ENCODE results near the gene SLC5A3. TPM values are rescaled to one million over a fixed set of nuclear protein-coding genes. Genes with fewer than 3 reads are reported as not detected.

The SLC5A3 gene
- total RNA-seq, 6 donors from 2014 or later = 12.1 to 40.8 (median 13.7) TPM

DNA sequence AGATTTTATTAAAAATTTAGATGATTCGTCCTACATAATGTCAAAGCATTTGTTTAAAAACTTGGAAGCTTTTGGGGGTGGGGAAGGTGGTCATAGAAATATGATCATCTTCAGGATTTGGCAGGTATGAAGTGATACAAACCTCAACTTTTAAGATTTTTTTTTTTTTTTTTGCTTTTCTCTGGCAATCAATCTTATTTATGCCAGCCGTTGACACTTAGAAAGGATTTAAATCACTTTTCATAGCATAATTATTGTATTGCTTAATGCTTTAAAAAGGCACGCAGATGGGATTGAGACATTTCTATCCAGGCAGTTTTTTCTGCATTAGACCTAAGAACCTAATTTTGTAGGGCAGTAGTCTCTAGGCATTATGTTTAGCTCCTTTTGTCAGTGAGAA is 19.7 kb downstream of the SLC5A3 start:
- DNase-seq = no peak
- TF ChIP-seq POLR2A (IDR thresholded peaks at IDR 0.05) (no peak), POLR2AphosphoS5 (IDR thresholded peaks at IDR 0.05) (no peak), CTCF (IDR thresholded peaks at IDR 0.05) (no peak)
- Histone ChIP-seq H3K27ac (no peak overlapping the region), H3K4me1 (peaks cover 8 to 26% (median 15%) of the 10 kb centered on the region in 4 donors), H3K9me3 (no peaks in the 10 kb centered on the region), H3K36me3 (peaks cover 0 to 15% (median 4%) of the 10 kb centered on the region in 4 donors), H3K27me3 (no peaks in the 10 kb centered on the region), H3K4me3 (no peak overlapping the region)
- WGBS, 2 donors = 82 to 86% methylated on average over 3 of the region's 3 CpGs
- no peak for ATAC-seq (ENCODE audit: low FRiP score in 2 of 2)

- Histone ChIP-seq H3K4me1 (peaks cover 2 to 20% (median 10%) of the 10 kb centered on the region in 4 donors), H3K27me3 (no peaks in the 10 kb centered on the region), H3K9me3 (no peaks in the 10 kb centered on the region), H3K36me3 (peaks cover 0 to 15% (median 4%) of the 10 kb centered on the region in 4 donors), H3K27ac (no peak overlapping the region), H3K4me3 (no peak overlapping the region)
- DNase-seq = no peak
- TF ChIP-seq CTCF (IDR thresholded peaks at IDR 0.05) = no peak
- no peak for TF ChIP-seq POLR2AphosphoS5 (IDR thresholded peaks at IDR 0.05)
- TF ChIP-seq EP300 (IDR thresholded peaks at IDR 0.05) = no peak
- TF ChIP-seq POLR2A (IDR thresholded peaks at IDR 0.05) = no peak
- ATAC-seq (ENCODE audit: low FRiP score in 2 of 2) = no peak
- WGBS, 2 donors = 93 to 97% methylated on average over 7 of the region's 7 CpGs
These were observed 21.6 kb downstream of the SLC5A3 start for GRCh38 chr21:34094949-34095348.

GRCh38 chr21:34097442-34097841 is 24.1 kb downstream of the SLC5A3 start:
- DNase-seq (no peak), ATAC-seq (ENCODE audit: low FRiP score in 2 of 2) (no peak)
- Histone ChIP-seq H3K36me3 (peaks cover 0 to 15% (median 4%) of the 10 kb centered on the region in 4 donors), H3K4me3 (no peak overlapping the region), H3K27me3 (no peaks in the 10 kb centered on the region), H3K27ac (no peak overlapping the region), H3K9me3 (no peaks in the 10 kb centered on the region), H3K4me1 (peaks cover 0 to 7% (median 5%) of the 10 kb centered on the region in 4 donors)
- WGBS, 2 donors = 94 to 95% methylated on average over 2 of the region's 2 CpGs
- TF ChIP-seq CTCF (IDR thresholded peaks at IDR 0.05) = no peak
- TF ChIP-seq POLR2AphosphoS5 (IDR thresholded peaks at IDR 0.05) = no peak
- no peak for TF ChIP-seq POLR2A (IDR thresholded peaks at IDR 0.05)
- no peak for TF ChIP-seq EP300 (IDR thresholded peaks at IDR 0.05)

DNA sequence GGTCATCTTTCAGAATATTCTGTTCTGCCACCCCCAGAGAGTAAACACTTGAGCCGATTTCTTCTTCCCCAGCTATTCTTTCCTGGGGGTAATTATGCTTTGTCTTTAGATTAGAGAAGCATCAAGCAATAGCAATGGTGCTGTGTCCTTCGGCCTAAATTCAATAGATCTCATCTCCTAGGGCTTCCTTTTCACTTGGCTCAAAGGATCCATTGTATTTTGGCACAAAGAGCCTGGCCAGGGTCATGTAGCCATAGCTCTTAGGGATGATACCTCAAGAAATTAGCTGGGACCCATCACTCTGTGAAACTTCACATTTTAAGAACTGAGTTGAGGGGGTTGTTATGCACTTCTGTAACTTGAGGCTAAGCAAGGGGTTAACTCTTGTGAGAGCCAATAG is 27.0 kb downstream of the SLC5A3 start:
- Histone ChIP-seq H3K4me1 (peaks cover 0 to 4% (median 0%) of the 10 kb centered on the region in 4 donors), H3K9me3 (no peaks in the 10 kb centered on the region), H3K27me3 (no peaks in the 10 kb centered on the region), H3K36me3 (peaks cover 0 to 13% (median 2%) of the 10 kb centered on the region in 4 donors), H3K27ac (no peak overlapping the region), H3K4me3 (no peak overlapping the region)
- WGBS, 2 donors = 82 to 98% methylated on average over 2 of the region's 2 CpGs
- DNase-seq = no peak
- no peak for TF ChIP-seq POLR2AphosphoS5 (IDR thresholded peaks at IDR 0.05)
- no peak for TF ChIP-seq EP300 (IDR thresholded peaks at IDR 0.05)
- no peak for TF ChIP-seq CTCF (IDR thresholded peaks at IDR 0.05)
- no peak for TF ChIP-seq POLR2A (IDR thresholded peaks at IDR 0.05)
- ATAC-seq (ENCODE audit: low FRiP score in 2 of 2) = no peak

DNA sequence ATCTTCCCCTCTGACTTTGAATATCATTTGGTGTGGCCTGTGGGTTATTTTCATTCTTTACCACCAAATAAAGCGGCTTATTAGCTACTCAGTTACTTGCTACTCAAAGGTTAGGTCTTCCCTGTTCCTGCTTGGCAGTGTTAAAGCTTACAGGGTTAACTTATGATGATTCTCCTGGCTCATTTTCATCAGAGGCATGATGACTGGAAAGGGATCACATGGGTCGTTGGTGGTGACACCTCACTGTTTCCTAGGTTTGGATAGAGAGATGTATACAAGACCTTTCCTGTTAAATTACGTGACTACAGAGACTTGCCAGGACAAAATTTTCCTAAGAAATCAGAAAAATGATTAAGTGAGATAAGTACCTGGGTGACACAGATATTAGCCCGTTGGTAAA is 27.4 kb downstream of the SLC5A3 start:
- peaks cover 0 to 4% (median 0%) of the 10 kb centered on the region in 4 donors for H3K4me1 ChIP-seq
- H3K27ac ChIP-seq = no peak overlapping the region
- TF ChIP-seq POLR2AphosphoS5 (IDR thresholded peaks at IDR 0.05) = no peak
- TF ChIP-seq EP300 (IDR thresholded peaks at IDR 0.05) = no peak
- TF ChIP-seq POLR2A (IDR thresholded peaks at IDR 0.05) = no peak
- no peak for TF ChIP-seq CTCF (IDR thresholded peaks at IDR 0.05)
- H3K36me3 ChIP-seq = peaks cover 0 to 9% (median 0%) of the 10 kb centered on the region in 4 donors
- H3K4me3 ChIP-seq = no peak overlapping the region
- H3K27me3 ChIP-seq = no peaks in the 10 kb centered on the region
- DNase-seq = no peak
- 66 to 69% methylated on average over 4 of the region's 4 CpGs for WGBS, 2 donors
- ATAC-seq (ENCODE audit: low FRiP score in 2 of 2) = no peak
- H3K9me3 ChIP-seq = no peaks in the 10 kb centered on the region
